Esophagus muscularis mucosa (tissue), 4 donors: Measurements from ENCODE around the gene PRDM16.

ENCODE experiments used
- CTCF ChIP-seq, 3 experiments: fragments of 200-600 bp in 2 of 3; fragments of 450-650 bp in 1 of 3; sonication (generic) in 2 of 3; IDR thresholded peaks; one replicate each; pipeline ENCODE4 v1.5.1; 2017 to 2019; ENCODE audit warnings: antibody characterized with exemption in 3 of 3, mild to moderate bottlenecking in 2 of 3, moderate library complexity in 1 of 3
- EP300 ChIP-seq: sonication (generic); formaldehyde crosslinking; IDR thresholded peaks from one replicate; pipeline ENCODE4 v1.6.1; 2017; ENCODE audit warnings: antibody characterized with exemption
- POLR2A ChIP-seq: fragments of 450-650 bp; IDR thresholded peaks from one replicate; pipeline ENCODE4 v1.6.1; 2017; ENCODE audit warnings: antibody characterized with exemption, moderate library complexity, mild to moderate bottlenecking, low read depth
- POLR2AphosphoS5 ChIP-seq, 2 donors: sonication (generic); formaldehyde crosslinking; IDR thresholded peaks; one replicate each; pipeline ENCODE4 v1.6.1; 2017; ENCODE audit warnings: antibody characterized with exemption in 2 of 2

GRCh38 chr1:3276341-3276800 lies 207.4 kb downstream of the PRDM16 start:
- TF ChIP-seq POLR2A (no peak), CTCF (IDR thresholded peaks at IDR 0.05) (no peak), EP300 (no peak), POLR2AphosphoS5 (IDR thresholded peaks at IDR 0.05) (no peak)
